Renal pelvis (tissue), 4 donors: ENCODE measurements around the gene LIN7B. TPM values are rescaled to one million over a fixed set of nuclear protein-coding genes. Genes with fewer than 3 reads are reported as not detected.

Experiments used
- DNase-seq: peaks from one replicate; pipeline ENCODE4 v3.0.0-alpha.2; 2013
- polyA plus RNA-seq, 3 donors: library from polyadenylated mRNA; unstranded; fragments of 120-200 nt; gene quantifications; one replicate each; pipeline ENCODE4 v1.2.1, GENCODE V29; 2013; ENCODE audit not compliant: insufficient read length in 3 of 3

LIN7B gene
- polyA plus RNA-seq, 3 donors = 9.0 to 11.5 (median 10.1) TPM

DNA sequence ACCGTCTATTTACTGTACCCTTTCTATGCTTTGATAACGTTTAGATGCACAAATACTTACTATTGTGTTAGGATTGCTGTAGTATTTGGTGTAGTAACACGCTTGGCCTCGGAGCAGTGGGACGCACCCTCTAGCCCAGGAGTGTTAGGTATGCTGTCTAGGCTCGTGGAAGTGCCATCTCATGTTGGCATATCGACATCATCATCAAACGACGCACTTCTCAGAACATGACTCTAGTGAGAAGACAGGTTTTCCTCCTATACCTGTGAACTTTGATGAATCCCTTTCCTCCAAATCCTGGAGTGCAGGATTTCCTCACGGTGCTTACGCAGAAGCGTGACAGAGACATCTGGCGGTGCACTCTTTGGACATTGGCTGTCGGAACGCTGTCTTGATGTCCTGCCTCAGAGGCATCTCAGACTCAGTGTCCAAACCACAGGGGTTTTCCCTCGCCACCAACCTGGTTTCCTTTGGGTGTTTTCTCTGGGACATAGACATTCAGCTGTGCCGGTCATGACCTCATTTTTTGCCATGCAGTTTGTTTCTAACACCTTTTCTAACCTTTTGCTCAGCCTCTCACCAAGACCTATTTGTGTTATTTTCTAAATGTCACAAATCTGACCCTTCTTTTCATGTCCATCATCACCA lies 22.7 kb upstream of the LIN7B start:
- DNase-seq = no peak

- no peak for DNase-seq
These were observed 21.5 kb upstream of the LIN7B start for GRCh38 chr19:49092686-49093085.

DNA sequence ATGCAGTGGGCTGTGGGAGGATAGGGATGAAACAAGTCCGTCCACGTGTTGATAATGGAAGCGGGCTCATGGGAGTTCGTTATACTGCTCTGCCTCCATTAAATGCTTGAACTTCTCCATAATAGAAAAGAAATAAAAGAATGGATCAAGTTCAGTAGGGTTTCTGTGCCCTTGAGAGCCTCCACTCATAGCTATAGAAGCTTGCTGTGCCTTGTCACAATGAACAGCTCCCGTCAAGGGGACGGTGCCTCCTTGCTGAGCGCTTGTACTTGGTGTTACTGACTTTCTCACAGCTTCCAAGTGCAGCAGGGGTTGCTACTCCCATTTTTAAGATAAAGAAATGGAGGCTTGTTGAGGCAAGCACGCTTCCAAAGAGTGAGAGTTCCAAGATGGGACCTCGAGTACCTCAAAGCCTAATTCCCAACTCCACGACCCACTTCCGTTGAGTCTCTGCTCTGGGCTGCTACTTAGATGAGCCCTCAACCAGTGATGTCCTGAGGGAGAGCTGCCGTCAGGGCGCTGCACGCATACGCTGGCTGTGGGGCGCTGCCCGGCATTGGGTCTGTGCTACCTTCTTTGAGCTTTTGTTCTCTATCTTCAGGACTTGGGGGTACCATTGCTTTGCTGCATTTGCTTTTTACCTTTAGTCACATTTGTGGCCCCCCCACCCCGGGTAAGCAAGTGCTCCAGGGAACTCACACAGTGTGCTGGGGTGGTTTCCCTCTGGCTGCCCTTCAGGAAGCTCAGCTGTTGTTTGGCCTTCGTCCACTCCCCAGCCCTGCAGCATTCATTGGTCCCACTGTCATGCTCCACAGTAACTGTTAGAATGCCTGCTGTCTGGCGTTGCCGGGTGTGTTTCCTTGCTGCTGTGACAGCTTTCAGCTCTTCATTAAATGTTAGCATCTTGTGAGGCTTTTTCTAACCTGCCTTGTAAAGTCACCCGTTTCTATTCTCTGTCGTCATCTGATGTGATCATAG lies 19.4 kb upstream of the LIN7B start:
- DNase-seq = no peak

- DNase-seq = peak; percentile 52
These were observed 16.5 kb upstream of the LIN7B start for GRCh38 chr19:49097453-49098288.

- DNase-seq = no peak
These were observed 15.4 kb upstream of the LIN7B start for GRCh38 chr19:49098795-49099194.

GRCh38 chr19:49101160-49101559 lies 13.0 kb upstream of the LIN7B start:
- DNase-seq = no peak

DNA sequence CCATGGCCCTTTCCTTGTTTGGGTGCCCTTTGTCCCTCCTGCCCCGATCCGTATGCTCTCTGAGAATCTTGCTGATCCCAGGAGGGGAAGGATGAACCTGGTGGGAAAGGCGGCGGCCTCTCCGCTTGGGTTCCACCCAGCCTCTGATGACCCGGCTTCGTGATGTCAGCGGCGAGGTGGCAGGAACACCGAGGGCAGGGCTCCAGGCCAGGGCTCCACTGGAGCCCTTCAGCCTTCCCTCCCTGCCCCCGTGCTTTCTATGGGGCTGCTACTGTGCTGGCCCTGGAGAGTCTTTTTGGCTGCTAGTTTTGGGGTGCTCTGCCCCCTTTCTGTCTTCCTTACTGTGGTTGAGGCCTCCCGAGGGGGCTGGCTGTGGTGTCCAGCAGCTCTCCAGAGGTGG lies 11.9 kb upstream of the LIN7B start:
- no peak for DNase-seq

- no peak for DNase-seq
These were observed 10.7 kb upstream of the LIN7B start for GRCh38 chr19:49103331-49104085.

GRCh38 chr19:49104229-49104864 lies 9.8 kb upstream of the LIN7B start:
- peak; percentile 65 for DNase-seq

- DNase-seq = no peak
These were observed 7.5 kb upstream of the LIN7B start for GRCh38 chr19:49106648-49107135.

DNA sequence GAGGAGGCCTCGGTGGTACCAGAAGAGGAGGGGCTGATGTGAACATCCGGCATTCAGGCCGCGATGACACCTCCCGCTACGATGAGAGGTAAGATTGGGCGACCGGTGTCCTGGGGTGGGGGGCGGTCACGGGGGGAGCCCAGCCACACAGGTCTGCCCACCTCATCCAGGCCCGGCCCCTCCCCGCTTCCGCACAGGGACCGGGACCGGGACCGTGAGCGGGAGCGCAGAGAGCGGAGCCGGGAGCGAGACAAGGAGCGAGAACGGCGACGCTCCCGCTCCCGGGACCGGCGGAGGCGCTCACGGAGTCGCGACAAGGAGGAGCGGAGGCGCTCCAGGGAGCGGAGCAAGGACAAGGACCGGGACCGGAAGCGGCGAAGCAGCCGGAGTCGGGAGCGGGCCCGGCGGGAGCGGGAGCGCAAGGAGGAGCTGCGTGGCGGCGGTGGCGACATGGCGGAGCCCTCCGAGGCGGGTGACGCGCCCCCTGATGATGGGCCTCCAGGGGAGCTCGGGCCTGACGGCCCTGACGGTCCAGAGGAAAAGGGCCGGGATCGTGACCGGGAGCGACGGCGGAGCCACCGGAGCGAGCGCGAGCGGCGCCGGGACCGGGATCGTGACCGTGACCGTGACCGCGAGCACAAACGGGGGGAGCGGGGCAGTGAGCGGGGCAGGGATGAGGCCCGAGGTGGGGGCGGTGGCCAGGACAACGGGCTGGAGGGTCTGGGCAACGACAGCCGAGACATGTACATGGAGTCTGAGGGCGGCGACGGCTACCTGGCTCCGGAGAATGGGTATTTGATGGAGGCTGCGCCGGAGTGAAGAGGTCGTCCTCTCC lies 6.3 kb upstream of the LIN7B start:
- no peak for DNase-seq

- no peak for DNase-seq
These were observed 5.1 kb upstream of the LIN7B start for GRCh38 chr19:49109051-49109450.

DNA sequence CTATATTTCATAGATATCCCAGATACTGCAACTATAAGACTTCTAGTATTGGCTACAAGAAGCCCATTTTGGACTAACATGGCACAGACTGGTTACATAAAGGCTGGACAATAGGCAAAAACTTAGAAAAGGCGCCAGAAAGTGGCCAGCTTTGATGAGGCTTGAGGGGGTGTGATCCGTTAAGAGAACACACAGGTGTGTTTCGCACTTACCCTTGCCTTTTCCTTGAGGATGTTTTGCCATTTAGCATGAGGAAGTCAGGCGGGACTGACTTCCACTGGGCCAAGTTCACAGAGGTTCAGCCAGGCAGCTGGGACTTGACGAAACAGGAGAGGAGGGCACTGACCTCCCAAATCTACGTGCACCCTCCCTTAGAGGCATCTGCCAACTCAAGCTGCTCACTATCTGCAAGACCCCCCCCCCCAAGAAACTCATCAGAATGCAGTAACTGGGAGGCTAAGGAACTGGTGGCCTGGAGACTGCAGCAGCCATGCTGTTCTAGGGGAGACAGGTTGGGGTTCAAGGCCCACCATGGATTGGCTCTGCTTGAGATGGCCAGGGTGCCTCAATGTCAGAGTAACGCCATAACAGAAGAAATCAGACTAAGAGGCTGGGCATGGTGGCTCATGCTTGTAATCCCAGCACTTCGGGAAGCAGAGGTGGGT lies 4.5 kb upstream of the LIN7B start:
- no peak for DNase-seq

DNA sequence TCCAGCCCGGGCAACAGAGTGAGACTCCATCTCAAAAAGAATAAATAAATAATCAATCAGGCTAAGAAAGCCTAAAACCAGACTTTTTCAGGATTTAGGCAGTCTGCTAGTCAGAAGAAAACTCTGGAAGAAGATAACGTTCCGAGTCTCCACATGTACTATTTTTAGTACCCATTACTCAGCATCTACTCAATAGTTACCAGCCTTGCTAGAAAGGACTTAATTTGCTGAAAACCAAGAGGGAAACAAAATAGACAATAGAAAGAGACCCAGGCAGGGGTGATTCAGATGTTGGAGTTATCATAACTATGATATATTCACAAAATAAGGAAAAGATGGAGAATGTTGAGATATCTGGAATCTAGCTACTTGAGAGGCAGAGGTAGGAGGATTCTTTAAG lies 3.6 kb upstream of the LIN7B start:
- DNase-seq = no peak

GRCh38 chr19:49111218-49111998 lies 2.8 kb upstream of the LIN7B start:
- no peak for DNase-seq

GRCh38 chr19:49114630-49115363 lies 627 bp downstream of the LIN7B start:
- peak; percentile 70 for DNase-seq

DNA sequence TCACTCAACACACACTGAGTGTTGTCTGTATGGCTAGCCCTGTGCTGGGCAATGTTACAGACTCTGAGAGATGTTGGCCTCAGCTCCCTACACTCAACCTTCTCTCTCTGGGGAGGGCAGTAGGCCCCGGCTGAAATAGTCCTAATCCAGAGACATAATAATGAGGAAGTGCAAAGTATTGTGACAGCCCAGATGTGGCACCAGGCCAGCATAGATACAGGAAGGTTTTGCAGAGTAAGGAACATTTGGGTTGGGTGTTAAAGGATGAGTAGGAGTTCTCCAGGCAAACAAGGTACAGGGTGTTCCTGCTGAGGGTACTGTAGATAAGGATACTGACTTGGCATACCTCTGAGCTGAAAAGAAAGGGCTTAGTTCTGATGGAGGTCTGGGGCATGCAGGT lies 2.4 kb downstream of the LIN7B start:
- no peak for DNase-seq
